ENCODE results near the gene LEFTY2. TPM values are rescaled to one million over a fixed set of nuclear protein-coding genes. Genes with fewer than 3 reads are reported as not detected.
"Not testable (repeated sequence)": the region's sequence is repeated elsewhere in the genome, so short reads cannot be mapped to it uniquely, and the experiment has no call there.

LEFTY2 gene
- total and polyA plus RNA-seq, 5 donors from 2014 or later = not detected

DNA sequence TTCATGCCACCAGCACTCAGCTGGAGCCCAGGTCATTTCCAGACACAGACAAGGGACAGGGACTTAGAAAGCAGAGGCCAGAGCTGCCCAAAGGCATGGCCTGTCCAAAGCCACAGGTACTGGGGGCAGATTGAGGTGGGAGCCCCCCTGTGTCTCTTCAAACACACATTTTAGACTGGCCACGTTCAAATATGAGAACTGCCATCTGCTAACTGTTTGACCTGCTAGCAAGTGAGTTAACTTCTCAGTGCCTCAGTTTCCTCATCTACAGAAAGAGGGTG lies 862 bp upstream of the LEFTY2 start:
- no peak overlapping the region for H3K4me3 ChIP-seq (ENCODE audit: low read depth, low read length)

DNA sequence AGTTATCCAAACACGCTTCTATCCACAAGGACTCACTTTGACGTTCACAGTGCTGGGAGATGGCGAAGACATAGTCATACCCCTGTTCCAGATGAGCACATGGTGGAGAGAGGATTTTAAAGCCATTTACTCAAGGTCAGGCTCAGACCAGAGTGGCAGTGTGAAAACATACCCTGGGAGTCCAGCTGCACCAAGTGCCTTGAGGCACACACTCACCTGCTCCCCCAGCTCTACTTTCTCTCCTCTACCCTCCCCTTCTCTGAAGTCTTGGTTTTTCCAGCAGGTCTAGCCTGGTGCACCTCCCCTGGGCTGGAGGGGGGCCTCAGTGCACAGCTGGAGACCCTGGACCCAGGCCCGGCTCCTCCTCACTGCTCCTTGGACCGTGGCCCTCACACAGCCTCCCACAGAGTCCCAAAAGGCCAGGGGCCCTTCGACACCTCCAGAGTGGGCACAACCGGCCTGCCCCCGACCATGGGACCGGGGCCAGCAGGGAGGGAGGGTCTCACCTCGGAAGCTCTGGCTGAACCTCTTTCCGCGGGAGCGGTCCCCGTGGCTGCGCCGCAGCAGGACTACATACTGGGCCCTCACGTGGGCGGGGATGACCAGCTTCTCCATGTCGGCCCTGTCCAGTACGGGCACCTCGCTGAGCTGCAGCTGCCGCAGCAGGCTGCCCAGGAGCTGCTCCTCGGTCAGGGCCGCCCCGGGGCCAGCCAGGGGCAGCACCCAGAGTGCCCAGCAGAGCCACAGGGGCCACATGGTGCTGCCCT lies 452 bp downstream of the LEFTY2 start:
- Histone ChIP-seq H3K4me1 (ENCODE audit: control insufficient read depth, insufficient read depth, low read length, poor library complexity, severe bottlenecking) (peaks cover 9% of the 10 kb centered on the region), H3K9me3 (ENCODE audit: control insufficient read depth in 2 of 2, low read length in 2 of 2) (no peaks in the 10 kb centered on the region), H3K27me3 (ENCODE audit: control insufficient read depth, insufficient read depth, low read length) (no peaks in the 10 kb centered on the region), H3K36me3 (ENCODE audit: control insufficient read depth, insufficient read depth, low read length) (no peaks in the 10 kb centered on the region), H3K4me3 (ENCODE audit: low read depth, low read length) (no peak overlapping the region), H3K27ac (ENCODE audit: insufficient read depth, low read length, poor library complexity, severe bottlenecking) (no peak overlapping the region)
- no peak for DNase-seq
- peaks cover 4% of the 10 kb centered on the region for H3K27me3 Mint-ChIP-seq
- H3K27ac Mint-ChIP-seq = no peak overlapping the region
- no peak for ATAC-seq (ENCODE audit: low read depth in 2 of 2)
- no peak overlapping the region for H3K4me3 Mint-ChIP-seq
- H3K36me3 Mint-ChIP-seq = no peaks in the 10 kb centered on the region
- H3K4me1 Mint-ChIP-seq = peaks cover 0 to 12% (median 4%) of the 10 kb centered on the region in 4 donors
- peaks cover 0 to 2% (median 0%) of the 10 kb centered on the region in 7 donors for H3K9me3 Mint-ChIP-seq

More for the DNA sequence above, 862 bp upstream of the LEFTY2 start:
- Mint-ChIP-seq H3K4me3 (no peak overlapping the region), H3K36me3 (no peaks in the 10 kb centered on the region), H3K9me3 (peaks cover 0 to 2% (median 0%) of the 10 kb centered on the region in 7 donors), H3K27me3 (peaks cover 4% of the 10 kb centered on the region), H3K4me1 (peaks cover 0 to 12% (median 4%) of the 10 kb centered on the region in 4 donors), H3K27ac (no peak overlapping the region)
- ATAC-seq (ENCODE audit: low read depth in 2 of 2) (no peak), DNase-seq (no peak)
- H3K27ac ChIP-seq (ENCODE audit: insufficient read depth, low read length, poor library complexity, severe bottlenecking) = no peak overlapping the region
- H3K9me3 ChIP-seq (ENCODE audit: control insufficient read depth in 2 of 2, low read length in 2 of 2) = no peaks in the 10 kb centered on the region
- peaks cover 9% of the 10 kb centered on the region for H3K4me1 ChIP-seq (ENCODE audit: control insufficient read depth, insufficient read depth, low read length, poor library complexity, severe bottlenecking)
- no peaks in the 10 kb centered on the region for H3K36me3 ChIP-seq (ENCODE audit: control insufficient read depth, insufficient read depth, low read length)
- no peaks in the 10 kb centered on the region for H3K27me3 ChIP-seq (ENCODE audit: control insufficient read depth, insufficient read depth, low read length)

DNA sequence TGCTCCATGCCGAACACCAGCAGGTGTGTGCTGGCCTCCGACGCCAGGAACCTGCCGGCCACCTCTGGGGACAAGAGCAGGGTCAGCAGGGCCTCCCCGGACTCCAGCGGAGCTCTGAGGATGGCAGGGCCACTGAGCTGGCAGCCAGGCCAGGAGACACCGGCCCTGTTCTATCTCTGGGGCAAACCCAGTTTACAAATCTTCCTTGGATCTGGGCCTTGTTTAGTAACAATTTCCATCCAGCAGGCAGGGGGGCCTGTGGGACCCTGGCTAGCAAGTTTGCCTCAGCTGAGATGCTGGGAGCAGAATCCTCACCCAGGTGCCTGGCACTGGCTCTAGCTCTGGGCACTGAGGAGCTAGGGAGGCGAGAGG lies 1.1 kb downstream of the LEFTY2 start:
- not testable (repeated sequence) for H3K9me3 ChIP-seq (ENCODE audit: control insufficient read depth in 2 of 2, low read length in 2 of 2); H3K9me3 Mint-ChIP-seq; H3K27ac Mint-ChIP-seq; H3K4me3 Mint-ChIP-seq; ATAC-seq (ENCODE audit: low read depth in 2 of 2); H3K27ac ChIP-seq (ENCODE audit: insufficient read depth, low read length, poor library complexity, severe bottlenecking); H3K4me3 ChIP-seq (ENCODE audit: low read depth, low read length); H3K4me1 ChIP-seq (ENCODE audit: control insufficient read depth, insufficient read depth, low read length, poor library complexity, severe bottlenecking); H3K36me3 ChIP-seq (ENCODE audit: control insufficient read depth, insufficient read depth, low read length); H3K27me3 ChIP-seq (ENCODE audit: control insufficient read depth, insufficient read depth, low read length); H3K36me3 Mint-ChIP-seq; DNase-seq; H3K4me1 Mint-ChIP-seq; H3K27me3 Mint-ChIP-seq

DNA sequence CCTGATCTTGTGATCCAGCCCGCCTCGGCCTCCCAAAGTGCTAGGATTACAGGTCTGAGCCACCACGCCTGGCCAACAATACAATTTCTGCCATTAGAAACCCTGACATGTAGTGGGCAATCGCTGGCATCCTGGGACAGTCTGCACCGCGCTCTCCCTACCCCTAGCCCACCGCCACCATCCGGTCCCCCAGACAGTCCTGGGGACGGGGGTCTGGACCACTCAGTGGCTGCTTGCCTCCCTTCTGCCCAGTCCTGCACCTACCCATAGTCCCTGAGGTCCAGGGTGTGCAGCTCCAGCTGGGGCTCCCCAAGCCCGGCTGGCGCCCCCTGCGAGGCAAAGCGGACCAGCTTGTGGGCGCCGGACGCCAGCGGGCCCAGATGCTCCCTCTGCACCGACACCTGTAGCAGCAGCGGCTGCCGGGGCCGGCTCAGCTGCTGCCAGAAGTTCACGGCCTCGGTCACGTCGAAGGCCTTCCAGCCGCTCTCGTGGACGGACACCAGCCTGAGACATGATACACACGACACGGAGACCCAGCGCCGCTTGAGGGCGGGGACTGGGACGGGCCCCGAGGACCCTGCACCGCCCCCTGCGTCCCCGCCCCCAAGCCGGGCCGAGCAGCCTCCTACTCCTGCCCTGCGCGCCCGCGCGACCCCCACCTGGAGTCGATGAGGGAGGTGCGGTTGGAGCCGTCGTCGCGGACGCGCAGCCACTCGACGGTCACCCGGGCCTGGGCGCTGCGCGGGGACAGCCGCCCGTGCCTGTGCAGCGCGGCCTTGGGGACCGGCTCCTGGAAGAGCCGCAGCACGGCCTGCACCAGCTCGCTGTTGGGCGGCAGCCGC lies 1.7 kb downstream of the LEFTY2 start:
- not testable (repeated sequence) for H3K4me3 Mint-ChIP-seq; H3K4me1 Mint-ChIP-seq; H3K27ac ChIP-seq (ENCODE audit: insufficient read depth, low read length, poor library complexity, severe bottlenecking); H3K27ac Mint-ChIP-seq; ATAC-seq (ENCODE audit: low read depth in 2 of 2); H3K27me3 Mint-ChIP-seq; H3K36me3 ChIP-seq (ENCODE audit: control insufficient read depth, insufficient read depth, low read length); H3K4me1 ChIP-seq (ENCODE audit: control insufficient read depth, insufficient read depth, low read length, poor library complexity, severe bottlenecking); H3K9me3 Mint-ChIP-seq; H3K36me3 Mint-ChIP-seq; H3K27me3 ChIP-seq (ENCODE audit: control insufficient read depth, insufficient read depth, low read length); DNase-seq; H3K4me3 ChIP-seq (ENCODE audit: low read depth, low read length); H3K9me3 ChIP-seq (ENCODE audit: control insufficient read depth in 2 of 2, low read length in 2 of 2)

DNA sequence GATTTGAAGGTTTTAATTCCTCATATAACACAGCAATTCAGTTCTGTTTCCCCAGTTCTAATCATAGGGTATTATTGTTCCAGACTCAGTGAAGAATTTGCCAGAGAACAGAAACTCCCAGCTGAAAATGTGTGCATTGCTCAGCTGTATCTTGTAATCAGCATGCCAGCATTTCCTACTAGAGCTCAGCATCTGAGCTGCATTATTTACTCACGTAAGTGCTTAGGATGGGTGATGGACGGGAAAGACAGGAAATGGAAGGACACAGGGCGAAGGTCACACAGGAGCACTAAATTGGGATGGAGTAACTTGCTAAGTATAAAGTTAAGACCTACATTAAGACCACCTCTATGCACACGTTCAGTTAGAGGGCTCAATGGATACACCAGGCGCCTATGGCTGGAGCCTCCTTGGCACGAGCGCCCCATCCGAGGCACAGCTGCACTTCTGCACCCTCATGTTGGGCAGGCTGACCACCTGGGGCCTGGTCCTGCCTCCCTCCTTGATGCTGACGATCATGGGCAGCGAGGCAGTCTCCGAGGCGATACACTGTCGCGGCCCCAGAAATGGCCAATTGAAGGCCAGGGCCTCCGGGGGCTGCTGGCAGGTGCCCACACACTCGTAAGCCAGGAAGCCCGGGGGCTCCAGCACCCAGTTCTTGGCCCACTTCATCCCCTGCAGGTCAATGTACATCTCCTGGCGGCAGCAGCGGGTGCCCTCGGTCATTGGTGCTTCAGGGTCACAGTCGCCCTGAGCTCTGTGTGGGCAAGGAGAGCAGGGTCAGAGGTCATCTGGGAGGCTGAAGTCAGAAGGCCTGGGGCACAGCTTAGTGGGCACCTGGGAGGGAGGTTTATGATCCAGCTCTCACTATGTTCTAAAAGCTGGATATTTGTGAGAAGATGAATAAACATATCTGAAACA lies 3.7 kb downstream of the LEFTY2 start:
- Histone ChIP-seq H3K9me3 (ENCODE audit: control insufficient read depth in 2 of 2, low read length in 2 of 2) (no peaks in the 10 kb centered on the region), H3K4me3 (ENCODE audit: low read depth, low read length) (no peak overlapping the region), H3K4me1 (ENCODE audit: control insufficient read depth, insufficient read depth, low read length, poor library complexity, severe bottlenecking) (no peaks in the 10 kb centered on the region), H3K36me3 (ENCODE audit: control insufficient read depth, insufficient read depth, low read length) (no peaks in the 10 kb centered on the region), H3K27me3 (ENCODE audit: control insufficient read depth, insufficient read depth, low read length) (no peaks in the 10 kb centered on the region), H3K27ac (ENCODE audit: insufficient read depth, low read length, poor library complexity, severe bottlenecking) (no peak overlapping the region)
- H3K9me3 Mint-ChIP-seq = no peaks in the 10 kb centered on the region
- H3K27ac Mint-ChIP-seq = no peak overlapping the region
- H3K36me3 Mint-ChIP-seq = no peaks in the 10 kb centered on the region
- ATAC-seq (ENCODE audit: low read depth in 2 of 2) (no peak), DNase-seq (no peak)
- H3K4me3 Mint-ChIP-seq = no peak overlapping the region
- H3K27me3 Mint-ChIP-seq = peaks cover 3% of the 10 kb centered on the region
- H3K4me1 Mint-ChIP-seq = no peaks in the 10 kb centered on the region

DNA sequence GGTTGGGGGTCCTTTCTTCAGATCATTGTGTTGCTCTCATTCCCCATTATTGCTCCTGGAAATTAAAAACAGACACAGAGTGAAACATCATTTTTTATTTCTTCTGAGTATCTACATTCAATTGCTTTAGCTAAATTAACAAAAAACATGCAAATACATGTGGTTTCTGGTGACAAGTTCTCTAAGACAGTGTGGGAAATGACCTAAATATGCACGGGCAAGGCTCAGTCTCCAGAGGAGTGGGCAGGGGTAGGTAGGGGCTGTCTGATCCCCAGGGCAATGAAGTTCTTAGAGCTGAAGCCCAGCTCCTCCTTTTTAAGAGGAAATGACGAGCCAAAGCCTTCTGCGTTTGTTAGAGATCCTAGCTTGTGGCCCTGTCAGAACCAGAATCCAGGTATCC lies 4.5 kb downstream of the LEFTY2 start:
- Histone ChIP-seq H3K27ac (ENCODE audit: insufficient read depth, low read length, poor library complexity, severe bottlenecking) (no peak overlapping the region), H3K4me1 (ENCODE audit: control insufficient read depth, insufficient read depth, low read length, poor library complexity, severe bottlenecking) (no peaks in the 10 kb centered on the region), H3K27me3 (ENCODE audit: control insufficient read depth, insufficient read depth, low read length) (no peaks in the 10 kb centered on the region), H3K36me3 (ENCODE audit: control insufficient read depth, insufficient read depth, low read length) (no peaks in the 10 kb centered on the region), H3K9me3 (ENCODE audit: control insufficient read depth in 2 of 2, low read length in 2 of 2) (no peaks in the 10 kb centered on the region), H3K4me3 (ENCODE audit: low read depth, low read length) (no peak overlapping the region)
- Mint-ChIP-seq H3K4me3 (no peak overlapping the region), H3K27ac (no peak overlapping the region), H3K27me3 (peaks cover 10% of the 10 kb centered on the region), H3K4me1 (peaks cover 0 to 1% (median 0%) of the 10 kb centered on the region in 4 donors), H3K9me3 (no peaks in the 10 kb centered on the region), H3K36me3 (no peaks in the 10 kb centered on the region)
- no peak for ATAC-seq (ENCODE audit: low read depth in 2 of 2)
- DNase-seq = no peak

DNA sequence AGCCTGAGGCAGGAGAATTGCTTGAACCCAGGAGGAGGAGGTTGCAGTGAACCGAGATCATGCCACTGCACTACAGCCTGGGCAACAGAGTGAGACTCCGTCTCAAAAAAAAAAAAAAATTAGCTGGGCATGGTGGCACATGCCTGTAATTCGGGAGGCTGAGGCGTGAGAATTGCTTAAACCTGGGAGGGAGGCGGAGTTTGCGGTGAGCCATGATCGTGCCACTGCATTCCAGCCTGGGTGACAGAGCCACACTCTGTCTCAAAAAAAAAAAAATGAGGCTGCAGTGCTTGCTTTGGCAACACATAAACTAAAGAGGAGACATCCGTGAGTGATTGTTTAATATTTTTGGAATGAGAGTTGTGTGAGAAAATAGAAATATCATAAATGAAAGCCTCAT lies 4.9 kb downstream of the LEFTY2 start:
- H3K27ac Mint-ChIP-seq; ATAC-seq (ENCODE audit: low read depth in 2 of 2); H3K4me1 ChIP-seq (ENCODE audit: control insufficient read depth, insufficient read depth, low read length, poor library complexity, severe bottlenecking); H3K4me3 Mint-ChIP-seq; H3K9me3 Mint-ChIP-seq; H3K27ac ChIP-seq (ENCODE audit: insufficient read depth, low read length, poor library complexity, severe bottlenecking); H3K27me3 Mint-ChIP-seq; H3K27me3 ChIP-seq (ENCODE audit: control insufficient read depth, insufficient read depth, low read length); H3K36me3 Mint-ChIP-seq; H3K4me1 Mint-ChIP-seq; H3K4me3 ChIP-seq (ENCODE audit: low read depth, low read length); H3K9me3 ChIP-seq (ENCODE audit: control insufficient read depth in 2 of 2, low read length in 2 of 2); DNase-seq; H3K36me3 ChIP-seq (ENCODE audit: control insufficient read depth, insufficient read depth, low read length): not testable (repeated sequence)

Measured in CD4-positive, CD25-positive, alpha-beta regulatory T cell (primary cell).